HG03039 (cell line): ENCODE data around the gene HMGB2.

Experiments used
- ATAC-seq: cut with Tn5 transposase; IDR thresholded peaks from one replicate; pipeline ENCODE4 v1.9.1; 2021; ENCODE audit warnings: mild to moderate bottlenecking, moderate library complexity; ENCODE audit not compliant: unreplicated experiment

Gene HMGB2

GRCh38 chr4:173288698-173289352 is 45.3 kb downstream of the HMGB2 start:
- ATAC-seq: no peak

DNA sequence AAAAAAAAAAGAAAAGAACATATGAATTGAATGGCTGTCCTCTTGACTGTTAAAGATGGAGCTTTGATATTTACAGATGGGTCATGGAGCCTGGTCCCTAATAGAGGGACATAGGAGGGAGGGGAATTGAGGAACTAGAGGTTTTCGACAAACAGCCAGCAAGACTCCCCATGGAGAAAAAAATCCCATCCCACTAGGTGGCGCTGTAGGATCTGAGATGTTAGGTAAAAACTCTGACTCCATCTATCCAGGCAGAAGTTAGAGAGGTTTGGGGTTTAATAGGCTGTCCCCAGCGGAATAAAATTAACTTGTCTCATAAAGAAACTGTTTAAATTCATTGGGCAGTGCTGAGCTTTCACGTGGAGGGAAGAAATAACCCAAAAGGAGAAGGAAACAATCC is 45.9 kb downstream of the HMGB2 start:
- peak; percentile 43 for ATAC-seq

GRCh38 chr4:173287486-173287885 is 46.7 kb downstream of the HMGB2 start:
- ATAC-seq: no peak

- no peak for ATAC-seq
These were observed 49.7 kb downstream of the HMGB2 start for GRCh38 chr4:173284463-173284862.

- ATAC-seq: no peak
These were observed 51.5 kb downstream of the HMGB2 start for GRCh38 chr4:173282626-173283025.

GRCh38 chr4:173282256-173282562 is 51.9 kb downstream of the HMGB2 start:
- ATAC-seq: no peak

DNA sequence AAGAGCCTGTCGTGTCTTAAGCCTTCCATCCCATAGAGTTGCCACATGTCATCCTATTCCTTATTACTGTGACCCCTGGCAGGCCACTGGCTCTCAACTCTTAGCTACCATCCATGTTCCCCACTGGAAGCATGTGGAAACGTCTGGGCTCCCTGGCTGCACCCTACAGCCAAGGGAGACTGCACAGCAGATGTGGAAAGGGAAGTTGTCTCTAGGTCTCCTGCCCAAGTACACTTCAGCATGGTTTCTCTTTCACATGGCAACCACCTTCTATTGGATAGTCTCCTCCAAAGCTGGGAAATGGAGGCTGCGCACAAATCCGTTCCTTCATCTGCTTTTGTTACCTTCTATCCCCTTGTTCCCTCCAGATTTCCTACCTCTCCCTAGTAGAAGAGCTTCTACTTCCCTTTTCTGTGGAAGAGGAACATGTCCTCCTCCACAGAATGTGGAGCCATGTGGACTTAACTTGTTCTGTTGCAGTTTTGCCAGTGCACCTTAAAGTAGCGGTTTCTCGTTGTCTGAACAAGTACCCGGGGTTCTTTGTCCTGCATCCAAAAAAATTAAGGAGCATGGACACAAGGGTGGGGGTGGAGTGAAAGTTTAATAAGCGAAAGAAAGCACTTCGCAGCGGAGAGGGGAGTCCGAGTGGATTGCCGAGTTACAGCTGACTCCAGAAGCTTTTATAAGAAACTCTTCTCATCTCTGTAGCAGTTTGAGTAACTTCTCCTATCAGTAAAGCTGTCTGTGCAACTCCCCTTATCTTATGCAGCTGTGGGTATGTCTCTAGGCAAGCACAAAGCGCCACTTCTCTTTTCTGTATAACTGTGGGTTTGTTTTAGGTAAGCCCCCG is 52.5 kb downstream of the HMGB2 start:
- peak; percentile 50 for ATAC-seq
